Measurements from ENCODE around the gene FN3KRP.
A peak's percentile ranks its signal among the peaks of the same experiment; 100 is the strongest.
"Not testable (repeated sequence)": the region's sequence is repeated elsewhere in the genome, so short reads cannot be mapped to it uniquely, and the experiment has no call there.

The FN3KRP gene

DNA sequence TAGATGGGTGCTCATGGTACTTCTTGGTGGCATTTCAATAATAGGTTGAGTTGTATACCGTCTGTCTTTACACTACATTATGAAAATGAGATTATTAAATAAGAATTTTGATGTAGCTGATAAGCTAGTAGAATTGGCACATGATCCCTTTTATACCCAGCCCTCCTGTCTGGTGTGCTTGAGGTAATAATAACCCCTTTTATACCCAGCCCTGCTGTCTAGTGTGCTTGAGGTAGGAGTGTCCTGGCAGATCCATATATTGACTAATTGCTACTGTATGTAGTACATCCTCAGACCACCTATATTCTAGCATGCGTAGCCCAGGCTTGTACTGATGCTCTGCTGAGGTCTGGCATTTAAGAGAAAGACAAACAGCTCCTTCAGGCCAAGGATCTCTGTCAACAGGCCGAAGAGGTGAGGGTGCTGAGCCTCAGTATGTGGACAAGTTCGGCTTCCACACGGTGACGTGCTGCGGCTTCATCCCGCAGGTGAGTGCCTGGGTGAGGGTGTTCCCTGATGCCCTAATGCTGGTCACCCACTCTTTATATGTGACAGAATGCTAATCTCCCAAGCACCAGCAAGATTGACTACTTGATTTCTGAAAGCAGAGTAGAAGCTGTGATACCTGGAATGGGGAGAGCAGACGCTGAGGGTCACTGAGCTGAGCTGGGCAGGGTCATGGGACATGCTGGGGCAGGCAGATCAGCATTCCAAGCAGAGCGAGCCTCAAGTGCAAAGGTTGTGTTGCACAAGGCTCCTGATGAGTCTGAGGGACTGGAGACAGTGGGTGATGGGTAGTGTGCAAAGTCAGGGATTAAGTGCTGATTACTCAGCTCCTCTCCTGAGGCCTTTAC, 24.6 kb downstream of the FN3KRP start:
- no peak for DNase-seq (ENCODE audit: extremely low read depth in 1 of 2, low read depth in 1 of 2)

GRCh38 chr17:82743344-82744219, 27.1 kb downstream of the FN3KRP start:
- no peak for DNase-seq (ENCODE audit: extremely low read depth in 1 of 2, low read depth in 1 of 2)

- DNase-seq (ENCODE audit: extremely low read depth in 1 of 2, low read depth in 1 of 2) = not testable (repeated sequence)
Observed at GRCh38 chr17:82744736-82745135, 28.2 kb downstream of the FN3KRP start.

- DNase-seq (ENCODE audit: extremely low read depth in 1 of 2, low read depth in 1 of 2) = no peak
Observed at GRCh38 chr17:82745524-82745923, 29.0 kb downstream of the FN3KRP start.

DNA sequence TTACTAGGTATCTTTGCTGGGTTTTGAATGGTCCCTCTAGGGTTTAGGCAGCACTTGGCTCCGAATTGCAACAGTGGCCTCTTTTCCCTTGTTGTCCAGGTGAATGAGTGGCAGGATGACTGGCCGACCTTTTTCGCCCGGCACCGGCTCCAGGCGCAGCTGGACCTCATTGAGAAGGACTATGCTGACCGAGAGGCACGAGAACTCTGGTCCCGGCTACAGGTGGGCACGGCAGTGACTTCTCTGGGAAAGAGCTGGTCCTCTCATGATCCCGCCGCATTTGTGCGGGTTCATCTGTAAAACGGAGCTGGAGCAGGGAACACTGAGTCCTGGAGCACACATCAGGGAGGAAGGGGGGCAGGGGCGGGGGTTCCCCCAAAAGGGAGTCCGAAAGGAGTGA, 32.2 kb downstream of the FN3KRP start:
- DNase-seq (ENCODE audit: extremely low read depth in 1 of 2, low read depth in 1 of 2) = no peak

DNA sequence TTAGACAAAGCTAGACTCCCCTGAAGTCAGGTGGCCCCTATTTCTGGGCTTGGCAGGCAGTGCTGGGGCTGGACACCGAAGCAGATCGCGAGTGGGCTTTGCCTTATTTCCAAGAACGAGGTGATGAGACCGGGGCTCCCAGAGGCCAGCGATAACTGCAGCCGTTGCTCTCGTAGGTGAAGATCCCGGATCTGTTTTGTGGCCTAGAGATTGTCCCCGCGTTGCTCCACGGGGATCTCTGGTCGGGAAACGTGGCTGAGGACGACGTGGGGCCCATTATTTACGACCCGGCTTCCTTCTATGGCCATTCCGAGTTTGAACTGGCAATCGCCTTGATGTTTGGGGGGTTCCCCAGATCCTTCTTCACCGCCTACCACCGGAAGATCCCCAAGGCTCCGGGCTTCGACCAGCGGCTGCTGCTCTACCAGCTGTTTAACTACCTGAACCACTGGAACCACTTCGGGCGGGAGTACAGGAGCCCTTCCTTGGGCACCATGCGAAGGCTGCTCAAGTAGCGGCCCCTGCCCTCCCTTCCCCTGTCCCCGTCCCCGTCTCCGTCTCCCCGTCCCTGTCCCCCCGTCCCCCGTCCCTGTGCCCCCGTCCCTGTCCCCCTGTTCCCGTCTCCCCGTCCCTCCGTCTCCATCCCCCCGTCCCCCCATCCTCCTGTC, 33.9 kb downstream of the FN3KRP start:
- no peak for DNase-seq (ENCODE audit: extremely low read depth in 1 of 2, low read depth in 1 of 2)

DNA sequence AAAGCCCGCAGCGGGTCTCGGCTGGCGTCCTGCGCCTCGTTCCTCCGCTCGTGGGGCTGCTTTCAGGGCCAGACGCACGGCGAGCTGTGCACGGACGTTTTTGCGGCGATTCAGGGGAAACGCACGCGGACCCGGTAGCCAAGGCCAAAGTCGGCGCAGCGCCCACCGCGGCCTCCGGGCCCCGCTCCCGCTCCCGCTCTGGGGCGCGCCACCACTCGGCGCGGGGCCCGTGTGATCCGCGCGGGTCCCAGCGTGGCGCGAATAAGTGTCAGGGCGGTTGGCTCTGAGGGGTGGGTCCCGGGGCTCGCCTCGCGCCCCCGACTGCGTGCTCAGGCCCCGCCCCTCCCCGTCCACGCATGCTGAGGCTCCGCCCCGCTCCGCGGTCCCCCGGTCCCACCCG, 34.7 kb downstream of the FN3KRP start:
- DNase-seq (ENCODE audit: extremely low read depth in 1 of 2, low read depth in 1 of 2) = no peak

DNA sequence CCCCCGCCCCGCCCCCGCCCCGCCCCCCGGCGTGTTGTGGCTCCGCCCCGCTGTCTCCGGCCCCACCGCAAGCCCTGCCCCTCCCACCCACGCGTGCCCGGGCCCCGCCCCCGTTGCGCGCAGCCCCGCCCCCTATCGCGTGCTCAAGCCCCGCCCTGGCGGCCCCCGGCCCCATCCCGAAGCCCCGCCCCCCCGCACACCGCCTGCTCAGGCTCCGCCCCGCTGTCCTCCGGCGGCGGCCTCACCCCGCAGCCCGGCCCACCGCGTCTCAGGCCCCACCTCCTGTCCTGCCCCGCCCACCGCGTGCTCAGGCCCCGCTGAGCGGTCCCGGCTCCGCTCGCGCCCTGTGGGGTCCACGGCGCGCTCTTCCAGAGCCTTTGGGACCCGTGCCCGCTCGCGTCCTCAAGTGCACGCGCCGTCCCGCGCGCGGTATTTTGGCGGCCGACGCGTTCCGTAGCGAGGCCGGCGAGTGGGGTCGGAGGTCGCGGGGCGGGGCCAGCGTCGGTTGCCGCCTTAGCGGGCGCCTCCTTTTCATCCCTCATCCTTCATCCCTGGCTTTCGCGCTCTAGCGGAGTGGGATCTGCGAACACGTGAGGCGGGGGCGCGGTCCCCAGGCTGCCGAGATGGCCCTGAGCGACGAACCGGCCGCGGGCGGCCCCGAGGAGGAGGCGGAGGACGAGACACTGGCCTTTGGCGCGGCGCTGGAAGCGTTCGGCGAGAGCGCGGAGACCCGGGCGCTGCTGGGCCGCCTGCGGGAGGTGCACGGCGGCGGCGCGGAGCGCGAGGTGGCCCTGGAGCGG, 35.3 kb downstream of the FN3KRP start, which contains the start of gene TBCD:
TBCD (plus strand) TSS at position 495 of the 800 bp plus-strand sequence; CDS start at position 624, 129 bp downstream.
- DNase-seq (ENCODE audit: extremely low read depth in 1 of 2, low read depth in 1 of 2) = peak; percentile 73 to 77

- no peak for DNase-seq (ENCODE audit: extremely low read depth in 1 of 2, low read depth in 1 of 2)
Observed at GRCh38 chr17:82752371-82753200, 36.1 kb downstream of the FN3KRP start.

DNA sequence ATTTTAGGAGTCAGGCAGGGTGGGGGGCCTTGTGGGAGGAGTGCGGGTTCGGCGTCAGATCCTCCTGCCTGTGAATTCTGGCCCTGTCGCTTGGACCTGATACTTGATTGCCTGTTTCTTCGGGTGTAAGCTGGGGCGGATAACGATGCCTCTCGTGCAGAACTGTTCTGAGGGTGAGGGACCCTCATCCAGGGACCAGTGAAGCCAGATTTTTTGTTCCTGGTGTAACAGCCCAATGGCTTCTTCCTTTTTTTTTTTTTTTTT, 36.6 kb downstream of the FN3KRP start:
- no peak for DNase-seq (ENCODE audit: extremely low read depth in 1 of 2, low read depth in 1 of 2)

DNA sequence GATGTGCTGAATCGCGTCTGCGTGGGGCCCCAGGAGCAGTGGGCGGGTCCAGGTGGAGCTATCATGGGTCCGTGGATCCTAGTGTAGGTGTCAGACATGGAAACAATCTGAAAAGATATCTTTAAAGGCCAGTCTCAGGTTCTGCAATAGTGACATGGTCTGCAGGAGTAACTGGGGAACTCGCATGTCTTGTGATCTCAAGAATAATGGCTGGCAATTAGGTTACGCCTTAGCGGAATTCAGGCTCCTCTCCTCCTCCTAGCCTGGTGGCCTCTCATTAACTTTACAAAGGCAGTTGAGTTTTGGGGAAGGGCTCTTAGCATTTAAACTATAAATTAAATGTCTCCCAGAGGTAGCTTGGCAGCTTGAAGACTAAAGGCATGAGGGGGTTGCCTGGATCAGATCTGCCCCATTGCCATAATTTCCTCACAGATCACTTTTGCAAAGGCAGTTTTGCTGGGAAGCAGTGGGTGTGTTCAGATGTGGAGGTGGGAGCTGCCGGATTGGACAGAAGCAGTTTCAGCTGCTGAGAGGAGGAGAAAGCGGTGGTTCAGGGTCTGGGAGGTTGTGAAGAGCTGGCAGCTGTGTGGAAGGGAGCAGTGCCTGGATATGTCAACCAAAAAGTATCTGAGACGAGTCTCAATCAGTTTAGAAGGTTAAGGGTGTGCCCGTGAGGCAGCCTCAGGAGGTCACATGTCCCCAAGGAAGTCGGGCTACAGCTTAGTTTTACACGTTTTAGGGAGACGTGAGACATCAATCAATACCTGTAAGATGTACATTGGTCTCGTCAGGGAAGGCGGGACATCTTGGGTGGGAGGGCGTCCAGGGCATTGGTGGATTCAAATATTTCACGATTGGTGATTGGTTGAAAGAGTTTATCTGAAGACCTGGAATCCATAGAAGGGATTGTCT, 38.0 kb downstream of the FN3KRP start:
- DNase-seq (ENCODE audit: extremely low read depth in 1 of 2, low read depth in 1 of 2) = no peak

- no peak for DNase-seq (ENCODE audit: extremely low read depth in 1 of 2, low read depth in 1 of 2)
Observed at GRCh38 chr17:82756166-82756565, 39.7 kb downstream of the FN3KRP start.

- DNase-seq (ENCODE audit: extremely low read depth in 1 of 2, low read depth in 1 of 2) = no peak
Observed at GRCh38 chr17:82765371-82765770, 48.9 kb downstream of the FN3KRP start.

DNA sequence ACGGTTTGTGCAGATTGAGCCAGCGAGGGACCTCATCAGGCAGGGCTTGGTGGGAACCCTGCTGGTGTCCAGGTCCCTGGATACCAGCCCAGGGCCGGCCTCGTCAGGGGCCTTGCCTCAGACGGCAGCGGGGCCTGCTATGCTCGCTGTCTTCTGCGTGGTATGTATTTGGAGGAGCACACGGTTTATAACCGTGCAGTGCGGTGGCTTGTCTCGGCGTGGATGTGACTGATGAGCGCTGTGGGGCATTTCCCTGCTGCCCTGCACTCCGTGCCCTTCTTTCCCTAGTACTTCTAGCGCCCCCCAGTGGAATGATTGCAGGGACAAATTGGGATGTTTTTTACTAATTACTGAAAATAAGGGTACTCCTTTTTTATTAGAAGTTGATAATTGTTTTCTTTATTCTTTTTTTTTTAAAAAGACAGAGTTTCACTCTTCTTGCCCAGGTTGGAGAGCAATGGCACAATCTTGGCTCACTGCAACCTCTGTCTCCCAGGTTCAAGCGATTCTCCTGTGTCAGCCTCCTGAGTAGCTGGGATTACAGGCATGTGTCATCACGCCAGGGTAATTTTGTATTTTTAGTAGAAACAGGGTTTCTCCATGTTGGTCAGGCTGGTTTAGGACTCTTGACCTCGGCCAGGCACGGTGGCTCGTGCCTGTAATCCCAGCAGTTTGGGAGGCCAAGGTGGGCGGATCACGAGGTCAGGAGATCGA, 50.7 kb downstream of the FN3KRP start:
- DNase-seq (ENCODE audit: extremely low read depth in 1 of 2, low read depth in 1 of 2) = no peak

GRCh38 chr17:82769041-82769440, 52.5 kb downstream of the FN3KRP start:
- DNase-seq (ENCODE audit: extremely low read depth in 1 of 2, low read depth in 1 of 2) = no peak

- DNase-seq (ENCODE audit: extremely low read depth in 1 of 2, low read depth in 1 of 2) = no peak
Observed at GRCh38 chr17:82772026-82772425, 55.5 kb downstream of the FN3KRP start.

GRCh38 chr17:82774456-82774855, 58.0 kb downstream of the FN3KRP start:
- DNase-seq (ENCODE audit: extremely low read depth in 1 of 2, low read depth in 1 of 2) = not testable (repeated sequence)

All from activated CD8-positive, alpha-beta memory T cell treated with anti-CD3 and anti-CD28 coated beads for 1 hour (primary cell).